GM10266 (cell line): Measurements from ENCODE around the gene HDAC3.

ENCODE experiments used
- DNase-seq: peaks from one replicate; pipeline ENCODE4 v3.0.0; 2012; ENCODE audit errors: extremely low spot score
- TF ChIP-seq, protein P1 (sequence below): IDR thresholded peaks from 2 replicates; pipeline ENCODE4 v1.5.1; 2012; ENCODE audit warnings: mild to moderate bottlenecking, low read depth; ENCODE audit not compliant: control insufficient read depth, insufficient read depth; ENCODE audit errors: missing control alignments

The HDAC3 gene

DNA sequence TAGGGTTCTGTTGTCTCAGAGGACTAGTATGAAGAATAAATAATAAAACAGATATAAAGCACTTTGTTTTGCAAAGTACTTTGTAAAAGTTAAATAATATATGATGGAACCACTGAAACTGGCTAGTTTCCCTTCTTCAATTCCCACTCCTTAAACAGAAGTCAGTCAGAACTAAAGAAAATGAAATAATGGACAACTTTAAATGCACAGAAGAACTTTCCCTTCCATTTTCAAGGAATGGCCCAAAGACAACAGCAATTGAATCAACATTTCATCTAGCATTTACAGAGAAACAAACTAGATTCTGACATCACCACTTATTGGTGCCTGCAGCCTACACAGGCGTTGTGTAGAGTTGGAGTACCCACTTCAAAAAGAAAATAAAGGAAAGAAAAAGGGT is 34.0 kb downstream of the HDAC3 start:
- TF ChIP-seq, protein P1, sequence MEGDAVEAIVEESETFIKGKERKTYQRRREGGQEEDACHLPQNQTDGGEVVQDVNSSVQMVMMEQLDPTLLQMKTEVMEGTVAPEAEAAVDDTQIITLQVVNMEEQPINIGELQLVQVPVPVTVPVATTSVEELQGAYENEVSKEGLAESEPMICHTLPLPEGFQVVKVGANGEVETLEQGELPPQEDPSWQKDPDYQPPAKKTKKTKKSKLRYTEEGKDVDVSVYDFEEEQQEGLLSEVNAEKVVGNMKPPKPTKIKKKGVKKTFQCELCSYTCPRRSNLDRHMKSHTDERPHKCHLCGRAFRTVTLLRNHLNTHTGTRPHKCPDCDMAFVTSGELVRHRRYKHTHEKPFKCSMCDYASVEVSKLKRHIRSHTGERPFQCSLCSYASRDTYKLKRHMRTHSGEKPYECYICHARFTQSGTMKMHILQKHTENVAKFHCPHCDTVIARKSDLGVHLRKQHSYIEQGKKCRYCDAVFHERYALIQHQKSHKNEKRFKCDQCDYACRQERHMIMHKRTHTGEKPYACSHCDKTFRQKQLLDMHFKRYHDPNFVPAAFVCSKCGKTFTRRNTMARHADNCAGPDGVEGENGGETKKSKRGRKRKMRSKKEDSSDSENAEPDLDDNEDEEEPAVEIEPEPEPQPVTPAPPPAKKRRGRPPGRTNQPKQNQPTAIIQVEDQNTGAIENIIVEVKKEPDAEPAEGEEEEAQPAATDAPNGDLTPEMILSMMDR, result no peak
- no peak for DNase-seq

DNA sequence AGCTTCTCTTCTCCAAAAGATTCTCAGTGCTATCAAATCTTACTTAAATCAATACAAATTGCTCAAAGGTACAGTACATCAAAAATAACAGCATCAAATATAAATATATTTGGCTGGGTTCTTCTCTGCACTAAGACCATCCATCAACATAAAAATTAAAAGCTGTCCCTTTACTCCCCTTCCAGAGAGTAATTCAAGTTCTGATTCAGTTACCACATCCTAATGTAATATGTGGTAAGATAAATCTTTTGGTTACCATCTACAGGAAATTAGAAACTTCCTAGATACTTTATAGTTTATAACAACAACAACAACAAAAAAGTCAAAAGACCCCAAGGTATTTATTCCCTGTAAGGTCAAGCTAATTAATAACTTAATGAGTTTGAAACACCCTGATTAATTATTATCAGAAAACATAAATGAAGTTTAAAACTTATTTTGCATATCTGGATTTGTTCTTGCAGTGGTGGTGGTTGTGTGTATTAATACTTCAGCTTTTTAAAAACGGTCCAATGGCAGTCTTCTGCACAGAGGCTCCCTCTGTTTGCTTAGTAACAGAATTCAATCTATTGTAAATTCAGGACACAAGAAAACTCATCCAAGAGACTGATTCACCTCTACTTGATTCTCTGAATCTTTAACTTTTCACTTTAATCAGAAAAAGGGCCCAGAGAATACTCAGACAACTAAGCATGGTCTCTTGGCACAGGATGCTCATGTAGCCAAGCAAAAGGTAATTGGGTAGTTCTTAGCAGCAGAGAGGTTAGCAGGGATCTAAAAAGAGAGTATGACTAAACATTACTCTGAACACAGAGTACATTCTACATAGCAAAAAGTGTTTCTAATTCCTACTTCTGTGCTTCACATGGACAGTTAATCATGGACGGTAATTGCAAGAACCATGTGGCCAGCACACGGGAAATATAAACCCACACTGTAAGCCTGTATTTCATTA is 38.0 kb downstream of the HDAC3 start:
- no peak for DNase-seq
- TF ChIP-seq, protein P1, result no peak

DNA sequence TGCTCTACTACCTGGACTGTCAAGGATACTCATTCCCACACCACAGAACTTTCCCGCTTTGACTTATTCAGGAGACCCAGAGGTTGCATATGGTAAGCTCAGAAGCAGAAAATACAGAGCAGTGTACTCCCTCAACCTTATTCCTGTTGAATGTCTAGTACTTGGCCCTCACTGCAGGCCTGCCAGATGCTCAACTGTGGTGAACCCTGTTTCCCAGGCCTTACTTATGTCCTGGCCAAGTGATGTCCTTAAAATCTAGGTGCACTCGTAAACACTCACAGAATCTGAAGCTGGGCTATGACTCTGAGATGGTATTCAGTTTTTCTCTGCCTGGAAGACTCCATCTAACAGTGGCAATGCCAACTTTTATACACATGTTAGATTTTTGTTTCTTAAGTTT is 38.8 kb downstream of the HDAC3 start:
- TF ChIP-seq, protein P1, result no peak
- no peak for DNase-seq

DNA sequence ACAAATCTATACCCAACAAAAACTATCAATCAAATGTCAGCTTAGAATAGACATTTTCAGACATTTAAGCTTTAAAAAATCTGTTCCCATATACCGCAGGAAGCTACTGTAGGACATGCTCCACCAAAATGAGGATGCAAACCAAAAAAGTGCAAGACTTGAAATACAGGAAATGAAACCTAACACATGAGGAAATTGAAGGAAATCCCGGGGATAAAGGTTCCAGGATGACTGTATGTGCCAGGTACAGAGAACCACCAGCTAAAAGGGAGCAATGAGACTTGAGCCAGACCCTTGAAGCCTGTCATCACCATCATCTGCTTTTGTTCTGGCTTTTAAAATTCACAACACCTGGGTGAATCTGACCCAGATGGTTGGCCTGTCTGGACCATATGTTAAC is 39.3 kb downstream of the HDAC3 start:
- no peak for DNase-seq
- TF ChIP-seq, protein P1, result no peak

DNA sequence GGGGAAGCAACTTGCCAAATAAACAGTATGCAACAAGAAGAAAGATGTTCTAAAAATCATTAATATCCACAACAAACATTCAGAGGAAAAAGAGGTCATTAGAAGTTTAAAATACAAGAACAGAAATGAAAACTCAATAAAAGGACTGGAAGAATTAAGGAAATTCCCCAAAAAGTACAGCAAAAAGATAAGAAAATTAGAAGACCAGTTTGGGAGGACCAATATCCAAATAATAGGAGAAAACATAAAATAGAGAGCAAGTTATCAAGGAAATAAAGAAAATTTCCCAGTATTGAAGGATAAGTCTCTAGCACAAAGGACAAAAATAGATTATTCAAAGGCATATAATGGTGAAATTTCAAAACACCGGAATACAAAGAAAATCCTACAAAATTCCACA is 39.8 kb downstream of the HDAC3 start:
- DNase-seq, result no peak
- TF ChIP-seq, protein P1, result no peak

DNA sequence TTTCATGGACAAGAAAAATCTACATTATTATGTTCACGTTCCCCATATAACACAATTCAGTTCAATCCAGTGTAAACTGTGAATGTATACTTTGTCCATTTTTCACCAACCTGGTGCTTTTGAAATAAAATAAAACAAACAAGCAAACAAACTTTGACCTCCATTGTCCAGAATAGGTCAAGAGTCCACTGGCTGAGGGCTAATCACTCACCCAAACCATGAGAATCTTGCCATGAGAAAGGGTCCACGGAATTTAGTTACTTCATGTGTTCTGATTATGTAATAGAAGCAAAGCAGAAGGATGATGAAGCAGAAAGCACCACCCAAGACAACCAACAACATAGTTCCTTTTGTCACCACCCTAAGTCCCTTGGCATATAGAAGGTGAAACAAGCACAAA is 46.5 kb downstream of the HDAC3 start:
- no peak for DNase-seq
- TF ChIP-seq, protein P1, result no peak

DNA sequence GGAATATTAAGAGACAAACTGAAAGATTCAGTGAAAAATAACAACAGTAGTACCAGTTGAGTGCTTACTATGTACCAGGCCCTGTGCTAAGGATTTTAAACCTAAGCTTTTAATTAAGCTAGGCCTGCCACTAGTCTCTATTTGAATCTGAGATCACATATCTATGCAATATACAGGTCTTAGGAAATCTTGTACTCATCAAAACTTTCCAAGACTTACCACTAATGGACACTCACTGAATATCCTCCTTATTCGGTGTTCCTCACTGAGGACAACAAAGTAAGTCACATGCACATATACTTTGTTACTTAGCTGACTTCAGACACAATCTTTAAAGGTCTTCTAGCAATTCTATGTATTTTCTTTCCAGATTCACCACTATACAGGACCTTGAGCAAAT is 50.4 kb downstream of the HDAC3 start:
- TF ChIP-seq, protein P1, result no peak
- DNase-seq, result no peak
